A549 (cell line): Measurements from ENCODE around the gene MGMT.

Experiments
- CBX8 ChIP-seq: fragments of 200-600 bp; sonication (generic); IDR thresholded peaks from 2 replicates; pipeline ENCODE4 v1.6.1; 2016
- HOXA7 ChIP-seq: fragments of 250-450 bp; sonication (Bioruptor Pico); IDR thresholded peaks from 2 replicates; pipeline ENCODE4 v1.5.0; 2020; ENCODE audit warnings: mild to moderate bottlenecking, moderate library complexity
- KDM1A ChIP-seq: fragments of 200-600 bp; sonication (generic); IDR thresholded peaks from 2 replicates; pipeline ENCODE4 v1.6.1; 2016; ENCODE audit warnings: low read depth, mild to moderate bottlenecking
- MAZ ChIP-seq: fragments of 150-350 bp; IDR thresholded peaks from 2 replicates; pipeline ENCODE4 v1.6.1; 2014; ENCODE audit warnings: antibody characterized with exemption, low read depth, low read length, borderline replicate concordance
- POLR2A ChIP-seq: IDR thresholded peaks from 2 replicates; pipeline ENCODE4 v1.6.1; 2012; ENCODE audit warnings: mild to moderate bottlenecking, low read length
- TP53 ChIP-seq: fragments of 250-450 bp; sonication (Bioruptor Pico); IDR thresholded peaks from 2 replicates; pipeline ENCODE4 v1.5.0; 2021; ENCODE audit warnings: mild to moderate bottlenecking, moderate library complexity

- TF ChIP-seq TP53 (CRISPR knock-in tag) (no peak), POLR2A (no peak), CBX8 (no peak), MAZ (no peak), HOXA7 (CRISPR knock-in tag) (no peak), KDM1A (no peak)
These were observed 75.5 kb downstream of the MGMT start for GRCh38 chr10:129542589-129542988.
